MM.1S (cell line): ENCODE measurements around the gene MYH6.

Experiments
- EZH2 ChIP-seq: fragments of 300-600 bp; sonication (generic); optimal IDR thresholded peaks from 2 replicates; pipeline ENCODE3; 2017; ENCODE audit warnings: low read depth, mild to moderate bottlenecking, antibody characterized with exemption, low read length, mixed read lengths
- EZH2phosphoT487 ChIP-seq: fragments of 300-600 bp; sonication (generic); IDR thresholded peaks from 2 replicates; pipeline ENCODE4 v1.6.1; 2018; ENCODE audit warnings: antibody characterized with exemption, low read length
- TF ChIP-seq, protein P1 (sequence below): fragments of 300-600 bp; sonication (generic); IDR thresholded peaks from 2 replicates; pipeline ENCODE4 v1.5.1; 2016; ENCODE audit warnings: antibody characterized with exemption, low read length, mixed read lengths

DNA sequence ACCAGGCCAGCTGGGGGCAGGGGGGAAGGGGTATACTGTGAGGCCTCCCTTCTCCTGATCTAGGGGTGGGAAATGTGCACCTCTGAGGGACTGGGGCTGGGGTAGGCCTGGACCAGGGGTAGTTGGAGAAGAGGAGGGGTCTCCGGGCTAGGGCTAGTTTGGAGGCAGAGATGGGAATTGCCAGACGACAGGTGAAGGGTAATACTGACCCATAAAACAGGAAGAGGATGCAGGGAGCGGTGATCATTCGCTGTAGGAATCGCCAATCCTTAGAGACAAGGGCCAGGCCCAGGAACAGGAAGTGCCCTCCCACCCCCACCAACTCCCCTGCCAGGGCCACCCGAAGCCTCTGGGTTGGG lies 59.8 kb downstream of the MYH6 start:
- TF ChIP-seq, protein P1, sequence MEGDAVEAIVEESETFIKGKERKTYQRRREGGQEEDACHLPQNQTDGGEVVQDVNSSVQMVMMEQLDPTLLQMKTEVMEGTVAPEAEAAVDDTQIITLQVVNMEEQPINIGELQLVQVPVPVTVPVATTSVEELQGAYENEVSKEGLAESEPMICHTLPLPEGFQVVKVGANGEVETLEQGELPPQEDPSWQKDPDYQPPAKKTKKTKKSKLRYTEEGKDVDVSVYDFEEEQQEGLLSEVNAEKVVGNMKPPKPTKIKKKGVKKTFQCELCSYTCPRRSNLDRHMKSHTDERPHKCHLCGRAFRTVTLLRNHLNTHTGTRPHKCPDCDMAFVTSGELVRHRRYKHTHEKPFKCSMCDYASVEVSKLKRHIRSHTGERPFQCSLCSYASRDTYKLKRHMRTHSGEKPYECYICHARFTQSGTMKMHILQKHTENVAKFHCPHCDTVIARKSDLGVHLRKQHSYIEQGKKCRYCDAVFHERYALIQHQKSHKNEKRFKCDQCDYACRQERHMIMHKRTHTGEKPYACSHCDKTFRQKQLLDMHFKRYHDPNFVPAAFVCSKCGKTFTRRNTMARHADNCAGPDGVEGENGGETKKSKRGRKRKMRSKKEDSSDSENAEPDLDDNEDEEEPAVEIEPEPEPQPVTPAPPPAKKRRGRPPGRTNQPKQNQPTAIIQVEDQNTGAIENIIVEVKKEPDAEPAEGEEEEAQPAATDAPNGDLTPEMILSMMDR: no peak
- TF ChIP-seq EZH2 (no peak), EZH2phosphoT487 (no peak)
